ENCODE data around the gene FBXO47.

The FBXO47 gene

GRCh38 chr17:38925263-38925995 lies 41.8 kb downstream of the FBXO47 start, which contains the start of gene LASP1NB:
Gene LASP1NB (plus strand): TSS chr17:38925614.
- Histone ChIP-seq H3K4me2 (peak within 1 kb of the TSS; percentile 74), H3K9ac (no peak within 1 kb of the TSS), H3K36me3 (no peaks in the 10 kb centered on the region), H3K4me1 (peaks cover 61% of the 10 kb centered on the region), H4K20me1 (0 out of 2 replicates have a peak, but pooled peaks cover 2% of the 10 kb centered on the region), H3K27me3 (no peaks in the 10 kb centered on the region), H3K4me3 (no peak within 1 kb of the TSS), H3K9me3 (no peaks in the 10 kb centered on the region), H3K27ac (peak within 1 kb of the TSS; percentile 55)
- TF ChIP-seq Cebpa-rat (IDR thresholded peaks at IDR 0.05) = no peak

GRCh38 chr17:38922538-38923297 lies 44.5 kb downstream of the FBXO47 start:
- H3K4me3 ChIP-seq = no peak overlapping the region
- H3K9me3 ChIP-seq = no peaks in the 10 kb centered on the region
- H3K9ac ChIP-seq = peak overlapping the region; percentile 40; the same call in 1 of the 2 replicates
- peak overlapping the region; percentile 59; the same call in 1 of the 2 replicates for H3K4me2 ChIP-seq
- H4K20me1 ChIP-seq = 0 out of 2 replicates have a peak, but pooled peaks cover 7% of the 10 kb centered on the region
- H3K4me1 ChIP-seq = peaks cover 80% of the 10 kb centered on the region
- peak overlapping the region; percentile 62; the same call in 1 of the 2 replicates for H3K27ac ChIP-seq
- peaks cover 26% of the 10 kb centered on the region for H3K36me3 ChIP-seq
- H3K27me3 ChIP-seq = no peaks in the 10 kb centered on the region
- no peak for TF ChIP-seq Cebpa-rat (IDR thresholded peaks at IDR 0.05)

- peak overlapping the region; percentile 62 for H3K27ac ChIP-seq
- no peaks in the 10 kb centered on the region for H3K27me3 ChIP-seq
- peaks cover 74% of the 10 kb centered on the region for H3K4me1 ChIP-seq
- peaks cover 35% of the 10 kb centered on the region for H3K36me3 ChIP-seq
- H4K20me1 ChIP-seq = 0 out of 2 replicates have a peak, but pooled peaks cover 7% of the 10 kb centered on the region
- no peak for TF ChIP-seq Cebpa-rat (IDR thresholded peaks at IDR 0.05)
- H3K9ac ChIP-seq = peak overlapping the region; percentile 40; the same call in 1 of the 2 replicates
- H3K4me2 ChIP-seq = peak overlapping the region; percentile 59
- H3K4me3 ChIP-seq = no peak overlapping the region
- no peaks in the 10 kb centered on the region for H3K9me3 ChIP-seq
Observed at GRCh38 chr17:38921756-38922411, 45.3 kb downstream of the FBXO47 start.

- H3K36me3 ChIP-seq = peaks cover 47% of the 10 kb centered on the region
- TF ChIP-seq Cebpa-rat (IDR thresholded peaks at IDR 0.05) = no peak
- H3K27me3 ChIP-seq = no peaks in the 10 kb centered on the region
- 0 out of 2 replicates have a peak, but pooled peaks cover 7% of the 10 kb centered on the region for H4K20me1 ChIP-seq
- no peak overlapping the region for H3K4me3 ChIP-seq
- H3K4me2 ChIP-seq = peak overlapping the region; percentile 59
- H3K9ac ChIP-seq = 0 out of 2 replicates have a peak overlapping the region, but pooled peaks have one; percentile 24
- H3K9me3 ChIP-seq = no peaks in the 10 kb centered on the region
- H3K27ac ChIP-seq = peak overlapping the region; percentile 62
- peaks cover 62% of the 10 kb centered on the region for H3K4me1 ChIP-seq
Observed at GRCh38 chr17:38920374-38921291, 46.6 kb downstream of the FBXO47 start.

DNA sequence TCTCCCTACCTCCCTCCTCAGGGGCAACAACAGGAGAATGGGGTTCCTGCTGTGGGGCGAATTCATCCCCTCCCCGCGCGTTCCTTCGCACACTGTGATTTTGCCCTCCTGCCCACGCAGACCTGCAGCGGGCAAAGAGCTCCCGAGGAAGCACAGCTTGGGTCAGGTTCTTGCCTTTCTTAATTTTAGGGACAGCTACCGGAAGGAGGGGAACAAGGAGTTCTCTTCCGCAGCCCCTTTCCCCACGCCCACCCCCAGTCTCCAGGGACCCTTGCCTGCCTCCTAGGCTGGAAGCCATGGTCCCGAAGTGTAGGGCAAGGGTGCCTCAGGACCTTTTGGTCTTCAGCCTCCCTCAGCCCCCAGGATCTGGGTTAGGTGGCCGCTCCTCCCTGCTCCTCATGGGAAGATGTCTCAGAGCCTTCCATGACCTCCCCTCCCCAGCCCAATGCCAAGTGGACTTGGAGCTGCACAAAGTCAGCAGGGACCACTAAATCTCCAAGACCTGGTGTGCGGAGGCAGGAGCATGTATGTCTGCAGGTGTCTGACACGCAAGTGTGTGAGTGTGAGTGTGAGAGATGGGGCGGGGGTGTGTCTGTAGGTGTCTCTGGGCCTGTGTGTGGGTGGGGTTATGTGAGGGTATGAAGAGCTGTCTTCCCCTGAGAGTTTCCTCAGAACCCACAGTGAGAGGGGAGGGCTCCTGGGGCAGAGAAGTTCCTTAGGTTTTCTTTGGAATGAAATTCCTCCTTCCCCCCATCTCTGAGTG lies 47.7 kb downstream of the FBXO47 start:
- Histone ChIP-seq H3K9me3 (no peaks in the 10 kb centered on the region), H4K20me1 (0 out of 2 replicates have a peak, but pooled peaks cover 7% of the 10 kb centered on the region), H3K4me1 (peaks cover 50% of the 10 kb centered on the region), H3K4me3 (no peak overlapping the region), H3K27me3 (no peaks in the 10 kb centered on the region), H3K36me3 (peaks cover 59% of the 10 kb centered on the region), H3K4me2 (peak overlapping the region; percentile 59), H3K27ac (no peak overlapping the region), H3K9ac (0 out of 2 replicates have a peak overlapping the region, but pooled peaks have one; percentile 24)
- TF ChIP-seq Cebpa-rat (IDR thresholded peaks at IDR 0.05) = no peak

- H3K27me3 ChIP-seq = no peaks in the 10 kb centered on the region
- peaks cover 64% of the 10 kb centered on the region for H3K36me3 ChIP-seq
- peaks cover 49% of the 10 kb centered on the region for H3K4me1 ChIP-seq
- no peak overlapping the region for H3K4me3 ChIP-seq
- no peak overlapping the region for H3K9ac ChIP-seq
- H4K20me1 ChIP-seq = 0 out of 2 replicates have a peak, but pooled peaks cover 7% of the 10 kb centered on the region
- H3K4me2 ChIP-seq = no peak overlapping the region
- no peak overlapping the region for H3K27ac ChIP-seq
- TF ChIP-seq Cebpa-rat (IDR thresholded peaks at IDR 0.05) = no peak
- no peaks in the 10 kb centered on the region for H3K9me3 ChIP-seq
Observed at GRCh38 chr17:38918916-38919315, 48.3 kb downstream of the FBXO47 start.

DNA sequence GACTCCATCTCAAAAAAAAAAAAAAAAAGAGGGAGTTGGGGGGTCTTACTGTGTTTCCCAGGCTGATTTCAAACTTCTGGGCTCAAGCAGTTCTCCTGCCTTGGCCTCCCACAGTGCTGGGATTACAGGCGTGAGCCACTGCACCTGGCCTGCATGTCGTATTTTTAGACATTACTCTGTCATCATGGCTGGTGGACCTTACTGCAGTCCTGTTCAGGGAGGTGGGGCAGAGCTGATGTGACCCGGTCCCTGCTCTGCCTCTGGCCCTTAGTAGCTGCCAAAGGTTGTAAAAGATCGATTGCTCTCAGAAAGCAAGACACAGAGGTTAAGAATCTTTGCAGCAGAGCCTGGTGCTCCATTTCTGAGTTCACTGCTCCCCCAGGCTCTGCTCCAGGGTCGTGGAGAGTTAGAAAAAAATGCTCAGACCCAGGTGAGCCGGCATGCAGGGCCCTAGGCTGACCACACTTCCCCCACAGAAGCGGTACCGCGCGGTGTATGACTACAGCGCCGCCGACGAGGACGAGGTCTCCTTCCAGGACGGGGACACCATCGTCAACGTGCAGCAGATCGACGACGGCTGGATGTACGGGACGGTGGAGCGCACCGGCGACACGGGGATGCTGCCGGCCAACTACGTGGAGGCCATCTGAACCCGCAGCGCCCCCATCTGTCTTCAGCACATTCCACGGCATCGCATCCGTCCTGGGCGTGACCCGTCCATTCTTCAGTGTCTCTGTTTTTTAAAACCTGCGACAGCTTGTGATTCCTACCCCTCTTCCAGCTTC lies 48.9 kb downstream of the FBXO47 start:
- H3K4me2 ChIP-seq = no peak overlapping the region
- TF ChIP-seq Cebpa-rat (IDR thresholded peaks at IDR 0.05) = no peak
- H3K27me3 ChIP-seq = no peaks in the 10 kb centered on the region
- H3K9ac ChIP-seq = no peak overlapping the region
- H3K9me3 ChIP-seq = no peaks in the 10 kb centered on the region
- no peak overlapping the region for H3K4me3 ChIP-seq
- peaks cover 48% of the 10 kb centered on the region for H3K4me1 ChIP-seq
- peaks cover 70% of the 10 kb centered on the region for H3K36me3 ChIP-seq
- H4K20me1 ChIP-seq = 0 out of 2 replicates have a peak, but pooled peaks cover 7% of the 10 kb centered on the region
- no peak overlapping the region for H3K27ac ChIP-seq
